Endothelial cell (in vitro differentiated cells): ENCODE results near the gene CHRNB2. TPM values are rescaled to one million over a fixed set of nuclear protein-coding genes. Genes with fewer than 3 reads are reported as not detected.
A peak's percentile ranks its signal among the peaks of the same experiment; 100 is the strongest.

Source experiments
- DNase-seq: peaks from one replicate; pipeline ENCODE4 v3.0.0; 2021; ENCODE audit warnings: low spot score
- H3K27ac Mint-ChIP-seq: one replicate; pipeline ENCODE4 v1.8.0; 2021; ENCODE audit warnings: mixed read lengths, inconsistent platforms; ENCODE audit not compliant: unreplicated experiment
- H3K27me3 Mint-ChIP-seq: one replicate; pipeline ENCODE4 v1.8.0; 2021; ENCODE audit warnings: mild to moderate bottlenecking, moderate library complexity, mixed read lengths, inconsistent platforms; ENCODE audit not compliant: unreplicated experiment
- H3K36me3 Mint-ChIP-seq: one replicate; pipeline ENCODE4 v1.8.0; 2021; ENCODE audit warnings: mild to moderate bottlenecking, low read depth, mixed read lengths, inconsistent platforms; ENCODE audit not compliant: unreplicated experiment
- H3K4me1 Mint-ChIP-seq: one replicate; pipeline ENCODE4 v1.8.0; 2021; ENCODE audit warnings: mild to moderate bottlenecking, mixed read lengths, inconsistent platforms; ENCODE audit not compliant: unreplicated experiment
- H3K4me3 Mint-ChIP-seq: one replicate; pipeline ENCODE4 v1.8.0; 2021; ENCODE audit warnings: mild to moderate bottlenecking, mixed read lengths, inconsistent platforms; ENCODE audit not compliant: unreplicated experiment
- H3K9me3 Mint-ChIP-seq: one replicate; pipeline ENCODE4 v1.8.0; 2021; ENCODE audit warnings: mixed read lengths, inconsistent platforms; ENCODE audit not compliant: unreplicated experiment
- CTCF ChIP-seq: fragments of 200-600 bp; sonication (generic); IDR thresholded peaks from one replicate; pipeline ENCODE4 v1.5.0; 2021; ENCODE audit warnings: antibody characterized with exemption; ENCODE audit not compliant: unreplicated experiment
- total RNA-seq: library from RNA; stranded (reverse); fragmentation: NEBNext Ultra II Directional; extraction: Animal tissue kit (Norgen Biotek cat#: 25700); gene quantifications from one replicate; pipeline ENCODE4 v1.2.1, GENCODE V29; 2021; ENCODE audit not compliant: unreplicated experiment

The CHRNB2 gene
- total RNA-seq, 1 donor from 2014 or later = 0.44 TPM

DNA sequence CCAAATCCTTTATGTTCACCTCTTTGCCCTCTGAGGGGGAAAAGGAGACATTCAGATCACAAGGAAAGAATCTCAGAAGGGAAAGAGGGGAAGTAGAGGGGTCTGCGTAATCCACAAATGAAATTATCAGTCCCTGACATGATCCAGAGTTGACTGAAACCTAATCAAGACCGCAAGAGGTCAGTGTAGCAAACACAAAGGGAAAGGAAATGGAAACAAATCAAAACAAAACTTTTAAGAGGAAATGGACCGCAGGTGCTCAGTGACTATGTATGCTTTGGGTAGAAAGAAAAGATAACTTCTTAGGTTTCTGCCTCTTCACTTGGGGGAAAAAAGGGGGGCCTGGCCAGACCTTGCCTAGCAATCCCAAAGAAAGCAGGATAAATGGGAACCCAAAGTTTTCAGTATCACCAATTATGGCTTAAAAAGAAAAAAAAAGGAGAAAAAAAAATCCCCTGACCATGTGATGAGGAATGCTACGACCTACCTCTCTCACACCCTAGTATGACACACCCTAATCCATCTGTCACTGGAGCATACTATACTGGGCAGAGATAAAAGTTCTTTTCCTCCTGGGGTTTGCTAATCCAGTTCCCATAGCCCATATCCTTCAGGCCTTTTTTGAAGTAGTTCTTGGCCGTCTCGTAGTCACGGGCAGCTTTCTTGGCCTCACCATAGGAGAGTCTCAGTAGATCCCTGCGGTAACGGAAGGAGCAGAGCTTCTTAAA, 16.9 kb downstream of the CHRNB2 start:
- no peak for DNase-seq
- H3K4me3 Mint-ChIP-seq = no peak overlapping the region
- no peaks in the 10 kb centered on the region for H3K9me3 Mint-ChIP-seq
- peak overlapping the region; percentile 48 for H3K27ac Mint-ChIP-seq
- H3K36me3 Mint-ChIP-seq = peaks cover 57% of the 10 kb centered on the region
- H3K27me3 Mint-ChIP-seq = peaks cover 5% of the 10 kb centered on the region
- no peak for TF ChIP-seq CTCF
- H3K4me1 Mint-ChIP-seq = peaks cover 18% of the 10 kb centered on the region

DNA sequence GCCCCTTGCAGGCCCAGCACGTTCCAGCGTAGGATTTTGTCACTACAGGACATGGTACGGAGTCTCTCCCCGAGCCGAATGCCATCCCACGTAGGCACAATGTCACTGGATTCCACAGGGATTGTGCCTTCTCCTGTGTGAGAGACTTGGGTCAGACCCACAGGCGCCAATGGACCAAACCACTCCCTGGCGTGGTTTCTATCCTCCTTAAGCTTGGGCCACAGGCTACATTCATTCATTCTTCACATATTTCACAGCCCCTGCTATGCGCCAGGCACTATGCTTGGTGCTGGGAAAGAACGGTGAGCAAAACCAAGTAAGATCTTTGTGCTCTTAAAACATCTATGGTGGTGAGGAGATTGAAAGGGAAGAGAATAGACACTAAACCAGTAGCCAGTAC, 18.7 kb downstream of the CHRNB2 start:
- DNase-seq = no peak
- peaks cover 60% of the 10 kb centered on the region for H3K36me3 Mint-ChIP-seq
- no peak for TF ChIP-seq CTCF
- no peaks in the 10 kb centered on the region for H3K9me3 Mint-ChIP-seq
- H3K27me3 Mint-ChIP-seq = no peaks in the 10 kb centered on the region
- no peak overlapping the region for H3K4me3 Mint-ChIP-seq
- H3K27ac Mint-ChIP-seq = no peak overlapping the region
- H3K4me1 Mint-ChIP-seq = peaks cover 21% of the 10 kb centered on the region

GRCh38 chr1:154586641-154587040, 19.1 kb downstream of the CHRNB2 start:
- no peak for TF ChIP-seq CTCF
- peaks cover 21% of the 10 kb centered on the region for H3K4me1 Mint-ChIP-seq
- peaks cover 62% of the 10 kb centered on the region for H3K36me3 Mint-ChIP-seq
- H3K4me3 Mint-ChIP-seq = peak overlapping the region; percentile 26
- H3K27me3 Mint-ChIP-seq = no peaks in the 10 kb centered on the region
- H3K9me3 Mint-ChIP-seq = no peaks in the 10 kb centered on the region
- DNase-seq = no peak
- no peak overlapping the region for H3K27ac Mint-ChIP-seq

GRCh38 chr1:154589780-154590179, 22.2 kb downstream of the CHRNB2 start:
- peak overlapping the region; percentile 54 for H3K27ac Mint-ChIP-seq
- H3K36me3 Mint-ChIP-seq = peaks cover 74% of the 10 kb centered on the region
- TF ChIP-seq CTCF = no peak

GRCh38 chr1:154590756-154591155, 23.2 kb downstream of the CHRNB2 start:
- no peaks in the 10 kb centered on the region for H3K27me3 Mint-ChIP-seq
- H3K36me3 Mint-ChIP-seq = peaks cover 69% of the 10 kb centered on the region
- peak overlapping the region; percentile 29 for H3K4me3 Mint-ChIP-seq
- no peak overlapping the region for H3K27ac Mint-ChIP-seq
- DNase-seq = no peak
- H3K9me3 Mint-ChIP-seq = no peaks in the 10 kb centered on the region
- H3K4me1 Mint-ChIP-seq = peaks cover 9% of the 10 kb centered on the region
- TF ChIP-seq CTCF = no peak

More at GRCh38 chr1:154589780-154590179, 22.2 kb downstream of the CHRNB2 start:
- DNase-seq = no peak
- H3K4me1 Mint-ChIP-seq = peaks cover 17% of the 10 kb centered on the region
- no peak overlapping the region for H3K4me3 Mint-ChIP-seq
- H3K27me3 Mint-ChIP-seq = no peaks in the 10 kb centered on the region
- H3K9me3 Mint-ChIP-seq = no peaks in the 10 kb centered on the region
